Tibial nerve (tissue), 4 donors: ENCODE data around the gene MDFIC. TPM values are rescaled to one million over a fixed set of nuclear protein-coding genes. Genes with fewer than 3 reads are reported as not detected.

Experiments
- DNase-seq, 2 donors: peaks; one replicate each; pipeline ENCODE4 v3.0.0-alpha.2; 2019; ENCODE audit warnings: low spot score in 2 of 2
- H3K27ac ChIP-seq, 4 donors: fragments of 200-600 bp; sonication (generic) in 3 of 4; one replicate each; pipeline ENCODE4 v1.5.1; 2017 to 2019; ENCODE audit warnings: mild to moderate bottlenecking in 1 of 4
- H3K27me3 ChIP-seq, 2 donors: fragments of 200-600 bp; sonication (generic) in 1 of 2; one replicate each; pipeline versions ENCODE4 v1.5.1 to v1.6.0; 2017 to 2019
- H3K36me3 ChIP-seq, 3 donors: fragments of 200-600 bp; sonication (generic); one replicate each; pipeline ENCODE4 v1.5.1; 2018 to 2019
- H3K4me1 ChIP-seq, 4 donors: fragments of 200-600 bp; sonication (generic) in 3 of 4; one replicate each; pipeline ENCODE4 v1.5.1; 2017 to 2019
- H3K4me3 ChIP-seq, 4 donors: fragments of 200-600 bp; sonication (generic) in 3 of 4; one replicate each; pipeline ENCODE4 v1.5.1; 2017 to 2019; ENCODE audit warnings: mild to moderate bottlenecking in 1 of 4, moderate library complexity in 1 of 4
- H3K9me3 ChIP-seq, 4 donors: fragments of 200-600 bp; sonication (generic) in 3 of 4; one replicate each; pipeline ENCODE4 v1.5.1; 2017 to 2019
- CTCF ChIP-seq, 5 experiments: fragments of 200-600 bp in 3 of 5; fragments of 450-650 bp in 2 of 5; sonication (generic) in 3 of 5; IDR thresholded peaks; one replicate each; pipeline ENCODE4 v1.5.1; 2016 to 2019; ENCODE audit warnings: antibody characterized with exemption in 5 of 5, mild to moderate bottlenecking in 3 of 5, moderate library complexity in 2 of 5
- EP300 ChIP-seq, 2 donors: sonication (generic); formaldehyde crosslinking; IDR thresholded peaks; one replicate each; pipeline ENCODE4 v1.6.1; 2017; ENCODE audit warnings: antibody characterized with exemption in 2 of 2, mild to moderate bottlenecking in 1 of 2
- POLR2A ChIP-seq, 2 donors: fragments of 450-650 bp; IDR thresholded peaks; one replicate each; pipeline ENCODE4 v1.6.1; 2017; ENCODE audit warnings: antibody characterized with exemption in 2 of 2, mild to moderate bottlenecking in 2 of 2, moderate library complexity in 2 of 2
- WGBS, 2 donors: methylation state at CpG; one replicate each; pipeline ENCODE4 v1.1.5; 2018; 5-methylcytosine and 5-hydroxymethylcytosine counted together
- total RNA-seq, 4 donors: library from RNA; depleted of rRNA; stranded (reverse); fragments of >200 nt; gene quantifications; one replicate each; pipeline ENCODE4 v1.1.0, GENCODE V29; 2016

Gene MDFIC
- total RNA-seq, 4 donors from 2014 or later, result 41.2 to 72.2 (median 67.4) TPM

- H3K36me3 ChIP-seq, result no peaks in the 10 kb centered on the region
- H3K4me1 ChIP-seq, result peaks cover 0 to 50% (median 13%) of the 10 kb centered on the region in 4 donors
Observed at GRCh38 chr7:114924038-114924712, 2.3 kb downstream of the MDFIC start.

GRCh38 chr7:114925434-114925833 lies 3.5 kb downstream of the MDFIC start:
- Histone ChIP-seq H3K4me3 (no peak overlapping the region), H3K27ac (peak overlapping the region in 1 of 4 donors; percentile 21), H3K9me3 (no peaks in the 10 kb centered on the region), H3K36me3 (no peaks in the 10 kb centered on the region), H3K4me1 (peaks cover 0 to 58% (median 23%) of the 10 kb centered on the region in 4 donors), H3K27me3 (no peaks in the 10 kb centered on the region)
- DNase-seq, result no peak
- TF ChIP-seq EP300 (IDR thresholded peaks at IDR 0.05) (no peak), CTCF (IDR thresholded peaks at IDR 0.05) (no peak), POLR2A (IDR thresholded peaks at IDR 0.05) (no peak)

More at GRCh38 chr7:114924038-114924712, 2.3 kb downstream of the MDFIC start:
- Histone ChIP-seq H3K4me3 (peak overlapping the region; percentile 71 to 93 (median 86)), H3K9me3 (no peaks in the 10 kb centered on the region), H3K27me3 (no peaks in the 10 kb centered on the region), H3K27ac (peak overlapping the region; percentile 79 to 96 (median 89))
- DNase-seq, result no peak
- TF ChIP-seq POLR2A (IDR thresholded peaks at IDR 0.05) (no peak), CTCF (IDR thresholded peaks at IDR 0.05) (no peak), EP300 (IDR thresholded peaks at IDR 0.05) (no peak)
- WGBS, 2 donors, result 57 to 61% methylated on average over 4 of the region's 4 CpGs

- no peak for DNase-seq
- no peak overlapping the region for H3K27ac ChIP-seq
- TF ChIP-seq CTCF (IDR thresholded peaks at IDR 0.05) (no peak), POLR2A (IDR thresholded peaks at IDR 0.05) (no peak), EP300 (IDR thresholded peaks at IDR 0.05) (no peak)
- H3K4me3 ChIP-seq, result no peak overlapping the region
- H3K9me3 ChIP-seq, result no peaks in the 10 kb centered on the region
- no peaks in the 10 kb centered on the region for H3K36me3 ChIP-seq
- peaks cover 0 to 73% (median 35%) of the 10 kb centered on the region in 4 donors for H3K4me1 ChIP-seq
- H3K27me3 ChIP-seq, result no peaks in the 10 kb centered on the region
- WGBS, 2 donors, result 39 to 45% methylated on average over 2 of the region's 2 CpGs
Observed at GRCh38 chr7:114928060-114928459, 6.2 kb downstream of the MDFIC start.

- Histone ChIP-seq H3K9me3 (no peaks in the 10 kb centered on the region), H3K36me3 (no peaks in the 10 kb centered on the region), H3K27ac (peak overlapping the region in 1 of 4 donors; percentile 17), H3K27me3 (no peaks in the 10 kb centered on the region), H3K4me1 (peaks cover 0 to 76% (median 37%) of the 10 kb centered on the region in 4 donors), H3K4me3 (no peak overlapping the region)
- TF ChIP-seq EP300 (IDR thresholded peaks at IDR 0.05) (no peak), POLR2A (IDR thresholded peaks at IDR 0.05) (no peak), CTCF (IDR thresholded peaks at IDR 0.05) (no peak)
- WGBS, 2 donors, result 93 to 94% methylated on average over 1 of the region's 1 CpG
- no peak for DNase-seq
Observed at GRCh38 chr7:114929570-114929969, 7.7 kb downstream of the MDFIC start.

- Histone ChIP-seq H3K27ac (peak overlapping the region in 1 of 4 donors; percentile 57), H3K27me3 (no peaks in the 10 kb centered on the region), H3K4me1 (peaks cover 0 to 76% (median 43%) of the 10 kb centered on the region in 4 donors), H3K4me3 (no peak overlapping the region), H3K36me3 (no peaks in the 10 kb centered on the region), H3K9me3 (no peaks in the 10 kb centered on the region)
- no peak for DNase-seq
- 43 to 53% methylated on average over 4 of the region's 4 CpGs for WGBS, 2 donors
- TF ChIP-seq POLR2A (IDR thresholded peaks at IDR 0.05) (no peak), CTCF (IDR thresholded peaks at IDR 0.05) (no peak), EP300 (IDR thresholded peaks at IDR 0.05) (no peak)
Observed at GRCh38 chr7:114930107-114930661, 8.3 kb downstream of the MDFIC start.
